IPS-15b (cell line): Measurements from ENCODE around the gene ZSWIM6.

ENCODE experiments used
- H3K27me3 ChIP-seq: one replicate; pipeline ENCODE4 v1.6.1; 2013; ENCODE audit warnings: low read length; ENCODE audit not compliant: control insufficient read depth, insufficient read depth
- H3K36me3 ChIP-seq: one replicate; pipeline ENCODE4 v1.6.1; 2013; ENCODE audit warnings: low read length; ENCODE audit not compliant: control insufficient read depth, insufficient read depth
- H3K4me1 ChIP-seq: one replicate; pipeline ENCODE4 v1.6.1; 2013; ENCODE audit warnings: mild to moderate bottlenecking, low read length; ENCODE audit not compliant: control insufficient read depth, insufficient read depth
- H3K4me3 ChIP-seq: one replicate; pipeline ENCODE4 v1.5.1; 2013; ENCODE audit warnings: low read depth, low read length
- H3K9ac ChIP-seq: one replicate; pipeline ENCODE4 v1.6.1; 2013; ENCODE audit warnings: low read depth, mild to moderate bottlenecking, low read length
- H3K9me3 ChIP-seq: one replicate; pipeline ENCODE4 v1.6.1; 2013; ENCODE audit warnings: mild to moderate bottlenecking, low read length; ENCODE audit not compliant: control insufficient read depth, insufficient read depth

The ZSWIM6 gene

DNA sequence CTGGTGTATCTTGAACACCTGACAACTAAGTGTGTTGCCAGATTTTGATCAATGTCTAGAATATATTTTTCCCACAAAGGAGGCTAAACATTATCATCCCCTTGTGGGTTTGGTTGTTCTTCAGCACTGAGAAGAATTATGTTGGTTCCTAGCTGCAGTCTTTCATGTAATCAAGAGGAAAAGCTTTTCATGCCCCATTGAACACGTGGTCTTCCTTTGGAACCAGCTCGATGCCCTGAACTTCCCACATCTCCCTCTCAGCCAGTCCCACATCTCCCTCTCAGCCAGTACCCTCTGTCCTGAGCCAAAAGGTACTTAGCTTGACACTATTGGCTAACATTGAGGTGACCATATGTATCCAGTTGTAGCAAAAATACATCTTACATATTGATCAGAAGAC lies 36.7 kb upstream of the ZSWIM6 start:
- H3K9me3 ChIP-seq = no peaks in the 10 kb centered on the region
- no peaks in the 10 kb centered on the region for H3K36me3 ChIP-seq
- H3K4me1 ChIP-seq = peaks cover 4% of the 10 kb centered on the region
- H3K9ac ChIP-seq = no peak overlapping the region
- no peaks in the 10 kb centered on the region for H3K27me3 ChIP-seq
- no peak overlapping the region for H3K4me3 ChIP-seq

GRCh38 chr5:61298066-61298465 lies 34.0 kb upstream of the ZSWIM6 start:
- Histone ChIP-seq H3K9me3 (no peaks in the 10 kb centered on the region), H3K9ac (no peak overlapping the region), H3K4me1 (peaks cover 9% of the 10 kb centered on the region), H3K4me3 (no peak overlapping the region), H3K27me3 (peaks cover 6% of the 10 kb centered on the region), H3K36me3 (no peaks in the 10 kb centered on the region)

DNA sequence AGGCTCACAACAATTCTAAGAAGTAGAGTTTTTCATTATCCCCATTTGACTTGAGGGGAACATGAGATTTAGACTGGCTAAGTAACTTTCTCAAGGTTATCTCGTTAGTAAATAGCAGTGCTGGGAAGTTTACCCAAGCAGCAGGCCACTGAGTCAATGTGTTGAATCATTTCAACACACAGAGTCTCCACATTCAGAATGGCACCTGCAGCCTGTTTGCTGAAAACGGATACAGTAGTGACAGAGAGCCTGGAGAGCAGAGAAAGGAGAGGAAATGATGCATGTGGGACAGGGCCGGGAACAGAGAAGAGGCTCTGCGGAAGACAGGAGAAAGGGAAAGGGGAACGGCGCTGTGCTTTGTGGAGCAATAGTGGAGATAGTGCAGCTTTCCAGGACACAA lies 33.5 kb upstream of the ZSWIM6 start:
- H3K27me3 ChIP-seq = peaks cover 6% of the 10 kb centered on the region
- peaks cover 9% of the 10 kb centered on the region for H3K4me1 ChIP-seq
- no peak overlapping the region for H3K4me3 ChIP-seq
- no peaks in the 10 kb centered on the region for H3K9me3 ChIP-seq
- H3K9ac ChIP-seq = no peak overlapping the region
- H3K36me3 ChIP-seq = no peaks in the 10 kb centered on the region

DNA sequence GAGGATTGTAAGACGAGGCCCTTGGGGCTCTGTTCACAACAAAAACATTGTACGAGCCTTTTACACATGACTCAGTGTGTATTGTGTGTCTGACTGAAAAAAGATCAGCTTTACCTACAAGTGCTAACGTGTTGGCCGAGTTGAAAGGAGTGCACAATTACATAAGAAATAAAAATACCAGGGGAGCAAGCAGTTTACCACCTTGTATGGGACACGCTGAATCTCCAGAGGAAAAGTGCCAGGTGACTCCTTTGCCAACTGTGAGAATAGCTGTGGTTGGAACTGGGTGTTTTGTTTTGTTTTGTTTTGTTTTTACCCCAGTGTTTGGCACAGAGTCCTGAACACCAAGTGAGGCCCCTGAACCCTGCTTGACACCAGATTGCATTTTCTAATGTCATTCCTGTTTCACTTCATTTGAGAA lies 32.8 kb upstream of the ZSWIM6 start:
- Histone ChIP-seq H3K4me1 (peaks cover 9% of the 10 kb centered on the region), H3K9ac (no peak overlapping the region), H3K9me3 (no peaks in the 10 kb centered on the region), H3K36me3 (no peaks in the 10 kb centered on the region), H3K27me3 (peaks cover 6% of the 10 kb centered on the region), H3K4me3 (no peak overlapping the region)

DNA sequence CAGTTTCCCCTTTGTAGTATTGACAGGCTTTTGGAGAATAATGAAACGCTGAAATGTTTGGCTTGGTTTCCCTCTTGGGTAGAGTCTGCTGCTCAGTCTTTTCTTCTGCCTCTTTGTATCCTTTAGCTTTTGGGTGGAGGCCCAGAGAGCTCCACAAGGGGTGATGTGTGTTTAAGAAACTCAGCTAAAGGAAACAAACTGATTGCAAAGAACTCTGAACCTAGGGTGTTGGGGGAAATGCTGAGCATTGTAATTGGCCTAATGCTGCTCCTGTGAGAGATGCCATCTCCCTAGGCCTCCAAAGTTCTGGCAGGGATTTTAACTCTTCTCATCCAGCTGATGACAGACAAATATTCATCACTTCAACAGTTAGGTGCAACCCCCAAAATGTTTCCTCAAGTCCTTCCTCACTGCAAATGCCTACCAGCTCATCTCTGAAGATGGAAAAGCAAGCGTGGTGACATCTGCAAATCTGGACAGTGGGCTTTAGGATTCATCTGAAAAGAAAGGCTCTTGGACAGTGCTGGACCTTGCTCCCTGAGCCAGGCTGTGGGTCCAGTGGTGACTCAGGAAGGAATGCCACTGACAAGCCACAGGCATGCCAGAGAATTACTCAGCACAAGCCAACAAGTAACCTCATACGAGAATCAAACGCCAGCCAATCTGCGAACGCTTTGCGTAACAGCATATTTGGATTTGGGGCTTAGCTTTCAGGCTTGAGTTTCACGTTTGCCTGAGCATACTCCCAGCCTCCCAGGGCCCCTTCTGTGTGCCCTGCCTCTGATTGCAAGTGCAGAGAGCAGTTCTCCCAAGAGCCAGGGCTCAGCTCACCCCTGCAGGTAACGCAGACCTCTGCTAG lies 30.5 kb upstream of the ZSWIM6 start:
- peaks cover 9% of the 10 kb centered on the region for H3K4me1 ChIP-seq
- H3K9ac ChIP-seq = no peak overlapping the region
- H3K27me3 ChIP-seq = peaks cover 17% of the 10 kb centered on the region
- no peak overlapping the region for H3K4me3 ChIP-seq
- no peaks in the 10 kb centered on the region for H3K9me3 ChIP-seq
- no peaks in the 10 kb centered on the region for H3K36me3 ChIP-seq

GRCh38 chr5:61302200-61302563 lies 29.9 kb upstream of the ZSWIM6 start:
- no peak overlapping the region for H3K9ac ChIP-seq
- peaks cover 23% of the 10 kb centered on the region for H3K27me3 ChIP-seq
- no peaks in the 10 kb centered on the region for H3K36me3 ChIP-seq
- H3K9me3 ChIP-seq = no peaks in the 10 kb centered on the region
- no peak overlapping the region for H3K4me3 ChIP-seq
- H3K4me1 ChIP-seq = peaks cover 9% of the 10 kb centered on the region

DNA sequence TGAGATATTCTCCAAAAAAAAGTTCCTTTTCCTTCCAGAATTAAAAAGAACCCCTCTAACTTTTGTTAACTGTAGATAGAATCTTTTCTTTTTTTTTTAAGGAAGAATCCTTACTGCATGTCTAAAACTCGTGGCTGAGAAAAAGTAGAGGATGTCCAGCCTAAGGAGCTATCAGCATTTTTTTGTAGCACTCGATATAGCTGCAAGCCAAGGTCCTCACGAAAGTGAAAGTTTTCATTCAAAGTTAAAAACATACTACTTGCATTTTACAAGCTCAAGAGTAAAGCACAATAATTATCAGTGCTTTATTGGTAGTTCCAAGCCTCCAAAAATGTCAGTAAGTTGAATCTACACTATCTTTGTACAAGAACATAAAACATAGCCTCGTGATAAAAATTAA lies 28.7 kb upstream of the ZSWIM6 start:
- Histone ChIP-seq H3K27me3 (peaks cover 33% of the 10 kb centered on the region), H3K4me3 (no peak overlapping the region), H3K4me1 (peaks cover 9% of the 10 kb centered on the region), H3K36me3 (no peaks in the 10 kb centered on the region), H3K9ac (no peak overlapping the region), H3K9me3 (no peaks in the 10 kb centered on the region)

DNA sequence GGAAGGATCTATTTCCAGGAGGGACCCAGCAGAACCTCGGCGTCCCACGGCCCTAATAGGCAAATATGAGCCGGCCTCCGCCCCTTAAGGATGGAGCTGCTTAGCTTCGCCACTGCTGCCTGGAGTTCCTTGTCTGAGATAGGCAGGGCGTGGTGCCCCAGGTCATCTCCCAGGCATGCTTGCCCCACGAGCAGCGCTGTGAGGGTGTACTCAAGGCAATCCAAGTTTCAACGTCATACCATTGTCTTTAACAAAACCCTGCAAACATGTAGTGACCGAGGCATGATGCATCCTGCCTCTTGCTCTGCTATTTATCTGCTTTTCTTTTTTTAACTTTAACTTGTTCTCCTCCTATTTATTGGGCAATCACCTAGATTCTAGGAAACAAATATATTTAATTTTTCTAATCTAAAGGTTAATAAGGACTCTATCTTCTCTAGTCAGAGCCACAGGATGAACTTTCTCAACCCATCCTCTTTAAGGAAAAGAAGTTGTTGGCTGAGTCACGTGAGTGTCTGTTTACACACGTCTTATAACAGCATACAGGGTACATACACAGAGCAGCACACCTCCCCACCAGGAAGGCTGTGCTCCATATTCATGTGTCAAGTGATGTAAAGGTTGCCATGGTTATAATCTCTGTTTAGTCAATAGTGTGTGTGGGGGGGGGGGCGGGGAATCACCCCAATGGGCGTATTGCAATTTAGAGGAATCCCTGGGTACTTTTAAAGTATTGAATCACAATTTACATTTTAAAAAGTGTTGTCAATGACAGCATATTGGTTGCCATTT lies 27.3 kb upstream of the ZSWIM6 start:
- Histone ChIP-seq H3K9ac (no peak overlapping the region), H3K27me3 (peaks cover 47% of the 10 kb centered on the region), H3K4me3 (no peak overlapping the region), H3K36me3 (no peaks in the 10 kb centered on the region), H3K4me1 (peaks cover 9% of the 10 kb centered on the region), H3K9me3 (no peaks in the 10 kb centered on the region)

GRCh38 chr5:61306531-61307131 lies 25.4 kb upstream of the ZSWIM6 start:
- no peak overlapping the region for H3K4me3 ChIP-seq
- peaks cover under 1% of the 10 kb centered on the region for H3K4me1 ChIP-seq
- H3K9ac ChIP-seq = no peak overlapping the region
- no peaks in the 10 kb centered on the region for H3K36me3 ChIP-seq
- H3K9me3 ChIP-seq = no peaks in the 10 kb centered on the region
- H3K27me3 ChIP-seq = peaks cover 63% of the 10 kb centered on the region

DNA sequence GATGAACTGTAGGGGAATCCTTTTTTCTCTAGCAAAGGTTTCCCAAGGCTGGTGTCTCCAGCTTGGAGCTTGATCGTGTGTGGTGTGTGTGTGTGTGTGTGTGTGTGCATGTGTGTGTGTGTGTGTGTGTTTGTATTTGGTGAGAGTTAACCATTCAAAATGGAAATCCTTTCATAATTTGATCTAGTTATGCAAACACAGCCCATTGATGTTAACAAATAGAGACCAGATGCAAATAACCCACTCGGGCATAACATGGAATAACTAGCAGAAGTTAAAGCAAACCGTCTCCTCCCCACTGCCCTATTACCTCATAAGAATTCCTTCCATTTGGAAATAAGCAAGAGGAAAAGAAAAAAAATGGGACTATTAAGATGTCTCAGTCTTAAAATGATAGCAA lies 24.9 kb upstream of the ZSWIM6 start:
- Histone ChIP-seq H3K4me1 (no peaks in the 10 kb centered on the region), H3K9me3 (no peaks in the 10 kb centered on the region), H3K9ac (no peak overlapping the region), H3K27me3 (peaks cover 68% of the 10 kb centered on the region), H3K4me3 (no peak overlapping the region), H3K36me3 (no peaks in the 10 kb centered on the region)

GRCh38 chr5:61307611-61308010 lies 24.4 kb upstream of the ZSWIM6 start:
- no peak overlapping the region for H3K9ac ChIP-seq
- H3K4me3 ChIP-seq = no peak overlapping the region
- no peaks in the 10 kb centered on the region for H3K9me3 ChIP-seq
- peaks cover 70% of the 10 kb centered on the region for H3K27me3 ChIP-seq
- H3K4me1 ChIP-seq = no peaks in the 10 kb centered on the region
- no peaks in the 10 kb centered on the region for H3K36me3 ChIP-seq
